Peyer's patch (tissue), 4 donors: Measurements from ENCODE around the gene UTS2B.

Source experiments
- POLR2A ChIP-seq, 2 donors: fragments of 450-650 bp; IDR thresholded peaks; one replicate each; pipeline ENCODE4 v1.5.1; 2017; ENCODE audit warnings: antibody characterized with exemption in 2 of 2, mild to moderate bottlenecking in 2 of 2, moderate library complexity in 2 of 2
- TF ChIP-seq, protein P1 (sequence below), 6 experiments: fragments of 450-650 bp in 4 of 6; fragments of 200-600 bp in 2 of 6; sonication (generic) in 1 of 6; IDR thresholded peaks; one replicate each; pipeline ENCODE4 v1.5.1; 2017 to 2019; ENCODE audit warnings: antibody characterized with exemption in 6 of 6, mild to moderate bottlenecking in 3 of 6, moderate library complexity in 1 of 6

DNA sequence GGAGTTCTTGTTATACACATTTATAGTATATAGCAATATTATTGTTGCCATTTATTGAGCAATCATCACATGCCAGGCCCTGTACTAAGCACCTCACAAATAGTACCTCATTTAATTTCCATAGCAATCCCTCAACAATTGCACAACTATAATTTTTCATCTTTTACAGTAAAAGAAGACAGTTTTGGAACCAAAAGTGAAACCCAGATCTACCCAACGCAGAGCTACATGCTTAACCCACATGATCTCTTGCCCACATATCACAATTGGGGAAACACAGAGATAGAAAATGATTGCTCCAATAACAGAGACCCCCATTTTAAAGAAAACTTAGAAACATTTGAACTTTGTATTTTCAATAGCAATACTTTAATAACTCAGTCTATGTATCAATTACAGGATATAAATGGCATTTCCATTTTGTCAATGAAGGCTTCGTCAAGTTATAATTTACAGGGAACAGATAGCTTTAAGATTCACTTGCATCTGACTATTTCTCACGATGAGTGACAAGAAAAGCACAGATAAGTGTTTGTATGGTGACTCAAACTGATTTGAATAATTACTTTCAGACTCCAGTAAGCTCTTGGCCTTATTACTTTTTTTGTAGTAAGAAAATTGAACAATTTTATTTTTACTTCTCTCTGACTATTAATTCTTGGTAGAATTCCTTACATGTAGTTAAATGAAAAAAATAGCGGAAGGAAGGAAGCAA lies 39.9 kb downstream of the UTS2B start:
- TF ChIP-seq, protein P1, sequence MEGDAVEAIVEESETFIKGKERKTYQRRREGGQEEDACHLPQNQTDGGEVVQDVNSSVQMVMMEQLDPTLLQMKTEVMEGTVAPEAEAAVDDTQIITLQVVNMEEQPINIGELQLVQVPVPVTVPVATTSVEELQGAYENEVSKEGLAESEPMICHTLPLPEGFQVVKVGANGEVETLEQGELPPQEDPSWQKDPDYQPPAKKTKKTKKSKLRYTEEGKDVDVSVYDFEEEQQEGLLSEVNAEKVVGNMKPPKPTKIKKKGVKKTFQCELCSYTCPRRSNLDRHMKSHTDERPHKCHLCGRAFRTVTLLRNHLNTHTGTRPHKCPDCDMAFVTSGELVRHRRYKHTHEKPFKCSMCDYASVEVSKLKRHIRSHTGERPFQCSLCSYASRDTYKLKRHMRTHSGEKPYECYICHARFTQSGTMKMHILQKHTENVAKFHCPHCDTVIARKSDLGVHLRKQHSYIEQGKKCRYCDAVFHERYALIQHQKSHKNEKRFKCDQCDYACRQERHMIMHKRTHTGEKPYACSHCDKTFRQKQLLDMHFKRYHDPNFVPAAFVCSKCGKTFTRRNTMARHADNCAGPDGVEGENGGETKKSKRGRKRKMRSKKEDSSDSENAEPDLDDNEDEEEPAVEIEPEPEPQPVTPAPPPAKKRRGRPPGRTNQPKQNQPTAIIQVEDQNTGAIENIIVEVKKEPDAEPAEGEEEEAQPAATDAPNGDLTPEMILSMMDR (IDR thresholded peaks at IDR 0.05), result no peak
- TF ChIP-seq POLR2A (IDR thresholded peaks at IDR 0.05), result no peak
